ENCODE measurements around the gene FAM193B.

DNA sequence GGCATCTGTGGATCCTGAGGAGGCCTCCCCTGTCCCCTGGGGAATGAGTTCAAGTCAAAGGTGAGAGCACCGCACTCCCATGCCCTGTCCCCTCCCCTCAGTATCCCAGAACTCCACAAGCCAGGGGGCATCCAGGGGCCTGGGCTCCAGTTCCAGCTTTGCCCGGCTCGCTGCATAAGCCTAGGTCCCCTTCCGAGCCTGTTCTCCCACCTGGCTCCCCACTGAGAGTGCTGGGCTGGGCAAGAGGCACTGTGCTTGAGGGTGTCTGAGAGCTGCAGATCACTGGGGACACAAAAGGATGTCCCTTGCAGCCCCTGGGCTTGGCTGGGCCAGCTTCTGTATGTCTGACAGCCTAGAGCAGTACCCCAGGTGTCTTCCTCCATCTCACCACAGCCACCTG is 49.3 kb downstream of the FAM193B start:
- TF ChIP-seq, protein P1, sequence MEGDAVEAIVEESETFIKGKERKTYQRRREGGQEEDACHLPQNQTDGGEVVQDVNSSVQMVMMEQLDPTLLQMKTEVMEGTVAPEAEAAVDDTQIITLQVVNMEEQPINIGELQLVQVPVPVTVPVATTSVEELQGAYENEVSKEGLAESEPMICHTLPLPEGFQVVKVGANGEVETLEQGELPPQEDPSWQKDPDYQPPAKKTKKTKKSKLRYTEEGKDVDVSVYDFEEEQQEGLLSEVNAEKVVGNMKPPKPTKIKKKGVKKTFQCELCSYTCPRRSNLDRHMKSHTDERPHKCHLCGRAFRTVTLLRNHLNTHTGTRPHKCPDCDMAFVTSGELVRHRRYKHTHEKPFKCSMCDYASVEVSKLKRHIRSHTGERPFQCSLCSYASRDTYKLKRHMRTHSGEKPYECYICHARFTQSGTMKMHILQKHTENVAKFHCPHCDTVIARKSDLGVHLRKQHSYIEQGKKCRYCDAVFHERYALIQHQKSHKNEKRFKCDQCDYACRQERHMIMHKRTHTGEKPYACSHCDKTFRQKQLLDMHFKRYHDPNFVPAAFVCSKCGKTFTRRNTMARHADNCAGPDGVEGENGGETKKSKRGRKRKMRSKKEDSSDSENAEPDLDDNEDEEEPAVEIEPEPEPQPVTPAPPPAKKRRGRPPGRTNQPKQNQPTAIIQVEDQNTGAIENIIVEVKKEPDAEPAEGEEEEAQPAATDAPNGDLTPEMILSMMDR (IDR thresholded peaks at IDR 0.05): no peak
- TF ChIP-seq, protein P2, sequence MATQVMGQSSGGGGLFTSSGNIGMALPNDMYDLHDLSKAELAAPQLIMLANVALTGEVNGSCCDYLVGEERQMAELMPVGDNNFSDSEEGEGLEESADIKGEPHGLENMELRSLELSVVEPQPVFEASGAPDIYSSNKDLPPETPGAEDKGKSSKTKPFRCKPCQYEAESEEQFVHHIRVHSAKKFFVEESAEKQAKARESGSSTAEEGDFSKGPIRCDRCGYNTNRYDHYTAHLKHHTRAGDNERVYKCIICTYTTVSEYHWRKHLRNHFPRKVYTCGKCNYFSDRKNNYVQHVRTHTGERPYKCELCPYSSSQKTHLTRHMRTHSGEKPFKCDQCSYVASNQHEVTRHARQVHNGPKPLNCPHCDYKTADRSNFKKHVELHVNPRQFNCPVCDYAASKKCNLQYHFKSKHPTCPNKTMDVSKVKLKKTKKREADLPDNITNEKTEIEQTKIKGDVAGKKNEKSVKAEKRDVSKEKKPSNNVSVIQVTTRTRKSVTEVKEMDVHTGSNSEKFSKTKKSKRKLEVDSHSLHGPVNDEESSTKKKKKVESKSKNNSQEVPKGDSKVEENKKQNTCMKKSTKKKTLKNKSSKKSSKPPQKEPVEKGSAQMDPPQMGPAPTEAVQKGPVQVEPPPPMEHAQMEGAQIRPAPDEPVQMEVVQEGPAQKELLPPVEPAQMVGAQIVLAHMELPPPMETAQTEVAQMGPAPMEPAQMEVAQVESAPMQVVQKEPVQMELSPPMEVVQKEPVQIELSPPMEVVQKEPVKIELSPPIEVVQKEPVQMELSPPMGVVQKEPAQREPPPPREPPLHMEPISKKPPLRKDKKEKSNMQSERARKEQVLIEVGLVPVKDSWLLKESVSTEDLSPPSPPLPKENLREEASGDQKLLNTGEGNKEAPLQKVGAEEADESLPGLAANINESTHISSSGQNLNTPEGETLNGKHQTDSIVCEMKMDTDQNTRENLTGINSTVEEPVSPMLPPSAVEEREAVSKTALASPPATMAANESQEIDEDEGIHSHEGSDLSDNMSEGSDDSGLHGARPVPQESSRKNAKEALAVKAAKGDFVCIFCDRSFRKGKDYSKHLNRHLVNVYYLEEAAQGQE (IDR thresholded peaks at IDR 0.05; ENCODE audit: insufficient read depth in 1 of 2, low read depth in 2 of 2, low read length in 1 of 2): no peak
- TF ChIP-seq POLR2AphosphoS5 (IDR thresholded peaks at IDR 0.05; ENCODE audit: low read depth, low read length) (no peak), TCF7L2 (IDR thresholded peaks at IDR 0.05; ENCODE audit: low read depth, low read length) (no peak), SIN3A (IDR thresholded peaks at IDR 0.05; ENCODE audit: borderline replicate concordance, insufficient read depth, low read depth, low read length) (no peak)

Measured in Panc1 (cell line).